GM21447 (cell line): Measurements from ENCODE around the gene RGPD4.
"Not testable (repeated sequence)": the region's sequence is repeated elsewhere in the genome, so short reads cannot be mapped to it uniquely, and the experiment has no call there.

Experiments used
- ATAC-seq: cut with Tn5 transposase; IDR thresholded peaks from one replicate; pipeline ENCODE4 v1.9.1; 2021; ENCODE audit not compliant: unreplicated experiment

The RGPD4 gene

GRCh38 chr2:107826749-107827148, at the start of gene RGPD4:
TSS of gene RGPD4 (plus strand) at chr2:107826892. CDS start at chr2:107827014, 122 bp downstream.
- not testable (repeated sequence) for ATAC-seq

DNA sequence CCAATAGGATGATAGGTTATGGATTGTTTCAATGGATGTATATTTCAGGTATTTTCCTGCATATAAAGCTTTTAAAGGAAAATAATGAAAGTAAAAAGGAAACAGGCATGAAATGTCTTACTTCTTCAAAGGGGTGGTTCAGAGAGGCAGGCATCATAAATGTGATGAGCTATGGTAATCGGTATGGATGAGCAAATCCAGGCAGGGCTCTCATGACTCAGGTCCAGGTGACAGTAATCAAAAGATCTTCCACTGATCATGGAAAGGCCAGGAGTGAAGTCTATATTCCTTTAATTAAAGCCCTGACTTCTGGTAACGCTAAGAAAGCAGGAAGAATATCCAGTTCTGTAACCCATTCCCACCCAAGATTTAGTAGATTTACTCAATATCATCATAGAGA, 48.7 kb upstream of the RGPD4 start:
- ATAC-seq: no peak

GRCh38 chr2:107785756-107786155, 40.9 kb upstream of the RGPD4 start:
- ATAC-seq: no peak

DNA sequence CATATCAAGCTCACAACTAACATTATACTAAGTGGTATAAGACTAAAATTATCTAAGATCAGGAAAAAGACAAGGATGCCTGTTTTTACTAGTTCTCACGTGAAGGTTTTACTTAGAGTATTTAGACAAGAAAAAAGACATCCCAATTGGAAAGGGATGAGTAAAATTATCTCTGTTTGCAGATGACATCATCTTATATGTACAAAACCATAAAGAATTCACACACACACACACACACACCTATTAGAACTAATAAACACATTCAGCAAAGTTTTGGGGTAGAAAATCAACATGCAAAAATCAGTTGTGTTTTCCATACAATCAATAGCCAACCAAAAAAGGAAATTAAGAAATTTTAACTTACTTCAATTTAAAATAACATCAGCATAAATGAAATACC, 35.9 kb upstream of the RGPD4 start:
- ATAC-seq: no peak

GRCh38 chr2:107801498-107801897, 25.2 kb upstream of the RGPD4 start:
- ATAC-seq: no peak

GRCh38 chr2:107804608-107805498, 21.8 kb upstream of the RGPD4 start:
- no peak for ATAC-seq

- ATAC-seq: no peak
These were observed 19.8 kb upstream of the RGPD4 start for GRCh38 chr2:107806901-107807300.

GRCh38 chr2:107807988-107808387, 18.7 kb upstream of the RGPD4 start:
- ATAC-seq: no peak

GRCh38 chr2:107808959-107809358, 17.7 kb upstream of the RGPD4 start:
- no peak for ATAC-seq

- ATAC-seq: no peak
These were observed 16.9 kb upstream of the RGPD4 start for GRCh38 chr2:107809835-107810234.

- no peak for ATAC-seq
These were observed 16.0 kb upstream of the RGPD4 start for GRCh38 chr2:107810734-107811133.

DNA sequence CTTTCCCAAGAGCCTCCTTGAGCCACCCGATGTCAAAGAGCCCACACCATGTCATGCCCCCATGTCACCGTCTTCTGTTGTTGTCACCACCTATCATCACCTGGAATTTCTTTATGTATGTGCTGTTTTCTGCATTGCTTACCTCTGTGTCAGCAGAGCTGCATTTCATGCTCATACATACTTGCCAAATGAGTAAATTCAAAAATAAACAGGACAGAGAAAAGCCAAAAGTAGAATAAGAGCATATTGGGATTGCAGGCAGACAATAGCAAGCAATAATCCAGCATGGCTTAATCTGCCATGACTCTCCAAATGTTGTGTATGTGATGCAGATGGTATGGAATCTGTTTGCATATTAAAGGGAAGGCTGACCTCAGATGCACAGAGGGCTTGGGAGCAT, 15.3 kb upstream of the RGPD4 start:
- no peak for ATAC-seq

DNA sequence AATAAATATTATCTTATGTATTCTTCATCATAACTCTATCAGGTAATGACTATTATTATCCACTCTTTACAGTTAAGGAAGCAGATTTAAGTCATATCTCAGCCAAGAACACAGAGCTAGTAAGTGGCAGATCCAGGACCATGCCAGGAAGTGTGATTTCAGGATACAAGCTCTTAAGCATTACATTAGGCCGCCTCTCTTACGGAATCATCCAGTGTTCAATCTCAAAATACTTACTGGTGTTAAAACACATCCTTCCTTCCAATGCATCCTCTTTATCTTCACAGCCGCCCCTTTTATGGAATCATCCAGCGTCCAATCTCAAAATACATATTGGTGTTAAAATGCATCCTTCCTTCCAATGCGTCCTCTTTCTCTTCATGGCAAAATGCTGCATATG, 14.7 kb upstream of the RGPD4 start:
- ATAC-seq: no peak

DNA sequence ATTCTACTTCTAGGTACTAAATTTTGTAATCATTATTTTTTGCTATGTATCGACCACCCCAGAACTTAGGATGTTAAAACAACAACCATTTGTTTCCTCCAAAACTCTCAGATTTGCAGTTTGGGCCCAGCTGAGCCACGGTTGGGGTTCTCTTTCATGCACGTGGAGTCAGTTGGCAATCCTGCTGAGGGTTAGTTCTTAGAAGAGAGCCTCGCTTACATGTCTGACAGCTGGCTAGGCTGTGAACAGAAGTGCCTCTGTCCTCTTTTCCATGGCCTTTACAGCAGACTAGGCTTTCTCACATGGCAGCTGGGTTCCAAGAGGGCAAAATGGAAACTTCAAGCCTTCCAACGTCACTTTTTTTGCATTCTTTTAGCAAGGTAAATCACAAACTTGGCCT, 9.3 kb upstream of the RGPD4 start:
- no peak for ATAC-seq

GRCh38 chr2:107822302-107822701, 4.4 kb upstream of the RGPD4 start:
- ATAC-seq: no peak

GRCh38 chr2:107824451-107825205, 2.1 kb upstream of the RGPD4 start:
- no peak for ATAC-seq

DNA sequence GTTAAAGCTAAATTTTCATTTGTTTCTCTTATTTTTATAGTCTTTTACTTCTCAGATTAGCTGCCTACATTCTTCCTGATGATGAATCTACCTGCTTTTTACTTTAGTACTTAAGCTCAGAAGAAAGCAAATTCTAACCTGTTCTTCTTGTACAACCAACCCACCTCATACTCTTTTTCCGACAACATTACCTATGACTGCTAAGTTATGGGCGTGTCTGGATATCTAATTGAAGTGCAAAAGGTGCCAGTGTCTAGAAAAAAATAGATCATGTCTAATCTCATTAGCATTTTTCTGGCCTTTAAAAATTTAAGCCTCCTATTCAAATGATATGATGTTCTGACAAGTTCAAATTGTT, 1.5 kb upstream of the RGPD4 start:
- no peak for ATAC-seq

DNA sequence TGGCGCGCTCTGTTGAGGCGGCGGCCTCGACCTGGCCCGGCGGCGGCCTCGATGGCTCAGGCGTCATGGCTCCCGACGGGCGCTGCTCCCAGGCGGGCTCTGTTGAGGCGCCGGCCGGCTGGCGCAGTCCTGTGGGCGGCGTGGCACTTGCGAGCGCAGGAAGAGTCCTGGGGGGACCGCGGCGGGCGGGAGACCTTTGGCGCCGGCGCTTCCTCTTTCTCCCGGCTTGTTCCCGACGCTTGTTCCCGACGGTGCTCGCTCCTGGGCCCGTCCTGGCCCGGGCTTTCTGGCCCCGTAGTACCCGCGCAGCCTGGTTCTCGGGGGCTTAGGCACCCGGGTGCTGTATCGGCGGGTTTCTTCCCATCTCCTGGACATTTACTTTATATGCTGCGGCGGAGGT, 2.8 kb downstream of the RGPD4 start:
- ATAC-seq: not testable (repeated sequence)

DNA sequence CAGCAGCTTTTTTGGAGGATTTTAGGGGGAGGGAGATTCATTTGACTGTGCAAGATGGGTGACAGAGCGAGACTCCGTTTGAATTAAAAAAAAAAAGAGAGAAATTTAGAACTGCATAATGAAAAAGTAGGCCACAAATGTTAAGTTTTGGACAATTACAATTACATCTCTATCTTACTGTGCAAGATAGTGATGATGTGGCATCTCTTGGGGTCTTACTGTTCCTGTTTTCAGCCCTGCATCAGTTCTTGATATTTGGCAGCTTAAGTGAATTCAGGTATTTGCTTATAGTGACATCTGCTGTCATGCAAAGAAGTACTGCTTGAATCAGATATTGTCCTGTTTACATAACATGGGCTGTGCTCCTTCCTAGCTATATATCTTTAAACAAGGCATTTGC, 6.5 kb downstream of the RGPD4 start:
- ATAC-seq: not testable (repeated sequence)

- ATAC-seq: not testable (repeated sequence)
These were observed 6.9 kb downstream of the RGPD4 start for GRCh38 chr2:107833618-107834017.

DNA sequence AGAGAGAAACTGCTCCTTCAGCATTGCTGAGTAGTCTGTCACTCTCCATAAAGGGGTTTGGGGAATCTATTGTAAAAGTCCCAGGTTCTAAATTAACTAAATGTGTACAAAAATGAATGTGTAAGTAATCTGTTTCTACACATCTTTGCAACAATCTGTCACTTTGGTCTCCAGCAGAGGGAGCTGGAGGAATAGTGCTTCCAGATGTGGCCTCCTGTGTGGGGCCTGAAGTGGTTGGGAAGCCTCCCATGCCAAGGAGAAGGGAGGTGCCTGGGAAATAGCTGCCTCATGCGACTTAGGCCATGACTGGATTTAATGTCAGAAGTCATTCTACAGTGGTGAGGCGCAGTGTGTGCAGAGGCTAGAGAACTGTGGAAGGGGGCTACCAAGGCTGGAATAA, 89.4 kb downstream of the RGPD4 start:
- ATAC-seq: not testable (repeated sequence)

- peak; percentile 78 for ATAC-seq
These were observed 90.1 kb downstream of the RGPD4 start for GRCh38 chr2:107916696-107917370.
